EH (cell line): ENCODE data around the gene CYP2E1.
A peak's percentile ranks its signal among the peaks of the same experiment; 100 is the strongest.
"Not testable (repeated sequence)": the region's sequence is repeated elsewhere in the genome, so short reads cannot be mapped to it uniquely, and the experiment has no call there.

Source experiments
- DNase-seq: peaks from one replicate; pipeline ENCODE4 v3.0.0-alpha.2; 2015; ENCODE audit warnings: low read depth

The CYP2E1 gene

GRCh38 chr10:133528845-133529575 lies 1.8 kb downstream of the CYP2E1 start:
- peak; percentile 31 for DNase-seq

GRCh38 chr10:133529576-133529946 lies 2.4 kb downstream of the CYP2E1 start:
- DNase-seq: no peak

GRCh38 chr10:133530506-133530905 lies 3.3 kb downstream of the CYP2E1 start:
- no peak for DNase-seq

- DNase-seq: no peak
Measured at GRCh38 chr10:133532871-133533270, 5.7 kb downstream of the CYP2E1 start.

GRCh38 chr10:133534417-133534816 lies 7.3 kb downstream of the CYP2E1 start:
- no peak for DNase-seq

- no peak for DNase-seq
Measured at GRCh38 chr10:133536198-133536597, 9.0 kb downstream of the CYP2E1 start.

GRCh38 chr10:133537546-133538545 lies 10.7 kb downstream of the CYP2E1 start:
- DNase-seq: peak; percentile 26

- DNase-seq: not testable (repeated sequence)
Measured at GRCh38 chr10:133541441-133541975, 14.3 kb downstream of the CYP2E1 start.

- no peak for DNase-seq
Measured at GRCh38 chr10:133544506-133544905, 17.3 kb downstream of the CYP2E1 start.

GRCh38 chr10:133554600-133554999 lies 27.4 kb downstream of the CYP2E1 start:
- DNase-seq: no peak

- no peak for DNase-seq
Measured at GRCh38 chr10:133555521-133555920, 28.4 kb downstream of the CYP2E1 start.

GRCh38 chr10:133557381-133557780 lies 30.2 kb downstream of the CYP2E1 start:
- no peak for DNase-seq

- no peak for DNase-seq
Measured at GRCh38 chr10:133559216-133559615, 32.1 kb downstream of the CYP2E1 start.

- no peak for DNase-seq
Measured at GRCh38 chr10:133564816-133565215, 37.7 kb downstream of the CYP2E1 start.

- no peak for DNase-seq
Measured at GRCh38 chr10:133565441-133566294, 38.5 kb downstream of the CYP2E1 start, which contains the start of gene SYCE1. Gene SYCE1, minus strand, starts transcription at chr10:133565583. Its CDS starts 54 bp downstream, at chr10:133565529.

GRCh38 chr10:133567119-133567518 lies 40.0 kb downstream of the CYP2E1 start:
- DNase-seq: no peak

GRCh38 chr10:133567609-133568286 lies 40.6 kb downstream of the CYP2E1 start:
- DNase-seq: no peak

GRCh38 chr10:133568287-133568614 lies 41.1 kb downstream of the CYP2E1 start:
- DNase-seq: no peak

- not testable (repeated sequence) for DNase-seq
Measured at GRCh38 chr10:133568831-133569527, 41.8 kb downstream of the CYP2E1 start.

GRCh38 chr10:133569801-133570200 lies 42.6 kb downstream of the CYP2E1 start:
- DNase-seq: not testable (repeated sequence)

- DNase-seq: not testable (repeated sequence)
Measured at GRCh38 chr10:133572055-133572454, 44.9 kb downstream of the CYP2E1 start.
